ENCODE measurements around the gene TARS1. TPM values are rescaled to one million over a fixed set of nuclear protein-coding genes. Genes with fewer than 3 reads are reported as not detected.

TARS1 gene
- polyA plus RNA-seq, 1 donor from 2014 or later, result 88.7 TPM

DNA sequence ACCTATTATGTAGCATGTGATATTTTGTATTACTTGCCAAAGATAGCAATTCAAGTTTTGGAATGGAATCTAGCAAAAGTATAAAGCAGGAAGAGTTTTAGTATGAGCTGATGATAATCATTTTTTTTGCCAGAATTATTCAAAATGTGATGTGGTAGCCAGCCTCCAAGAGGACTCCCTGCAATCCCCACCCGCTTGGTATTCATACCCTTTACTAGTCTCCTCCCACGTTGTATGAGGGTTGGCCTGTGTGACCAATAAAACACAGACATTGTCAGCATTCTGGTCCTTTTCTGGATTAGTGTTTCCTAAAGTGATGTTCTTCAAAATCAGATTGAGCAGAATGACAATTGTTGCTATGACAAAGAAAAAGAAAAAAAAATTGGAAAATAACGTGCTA is 63.8 kb downstream of the TARS1 start:
- H4K20me1 ChIP-seq (ENCODE audit: insufficient read depth), result no peaks in the 10 kb centered on the region
- no peaks in the 10 kb centered on the region for H3K79me2 ChIP-seq (replicated peaks; ENCODE audit: insufficient read depth, low read length)
- no peak overlapping the region for H3K9ac ChIP-seq (ENCODE audit: low read length)
- H3K4me2 ChIP-seq (ENCODE audit: low read length), result no peak overlapping the region
- H3K9me3 ChIP-seq (ENCODE audit: low read length), result no peaks in the 10 kb centered on the region
- no peaks in the 10 kb centered on the region for H3K36me3 ChIP-seq (ENCODE audit: insufficient read depth, low read length)
- H3K9me2 ChIP-seq (ENCODE audit: insufficient read depth, low read length), result no peaks in the 10 kb centered on the region
- H2AFZ ChIP-seq (ENCODE audit: low read depth, low read length), result no peak overlapping the region
- H3K4me3 ChIP-seq (ENCODE audit: low read length), result no peak overlapping the region
- H3F3A ChIP-seq (ENCODE audit: insufficient read depth, low read length, poor library complexity, severe bottlenecking), result no peaks in the 10 kb centered on the region
- H3K27ac ChIP-seq (ENCODE audit: low read length), result no peak overlapping the region
- TF ChIP-seq POLR2AphosphoS5 (IDR thresholded peaks at IDR 0.05) (no peak), CTCF (IDR thresholded peaks at IDR 0.05; ENCODE audit: poor library complexity, severe bottlenecking) (no peak), MXI1 (conservative IDR thresholded peaks at IDR 0.05; ENCODE audit: poor library complexity, severe bottlenecking) (no peak), TAF1 (IDR thresholded peaks at IDR 0.05; ENCODE audit: low read depth) (no peak), EP300 (conservative IDR thresholded peaks at IDR 0.05; ENCODE audit: poor library complexity, severe bottlenecking) (no peak), SMC3 (conservative IDR thresholded peaks at IDR 0.05; ENCODE audit: poor library complexity) (no peak), EZH2 (IDR thresholded peaks at IDR 0.05; ENCODE audit: borderline replicate concordance, insufficient read depth, low read length, poor library complexity, severe bottlenecking) (no peak)
- TF ChIP-seq, protein P1, sequence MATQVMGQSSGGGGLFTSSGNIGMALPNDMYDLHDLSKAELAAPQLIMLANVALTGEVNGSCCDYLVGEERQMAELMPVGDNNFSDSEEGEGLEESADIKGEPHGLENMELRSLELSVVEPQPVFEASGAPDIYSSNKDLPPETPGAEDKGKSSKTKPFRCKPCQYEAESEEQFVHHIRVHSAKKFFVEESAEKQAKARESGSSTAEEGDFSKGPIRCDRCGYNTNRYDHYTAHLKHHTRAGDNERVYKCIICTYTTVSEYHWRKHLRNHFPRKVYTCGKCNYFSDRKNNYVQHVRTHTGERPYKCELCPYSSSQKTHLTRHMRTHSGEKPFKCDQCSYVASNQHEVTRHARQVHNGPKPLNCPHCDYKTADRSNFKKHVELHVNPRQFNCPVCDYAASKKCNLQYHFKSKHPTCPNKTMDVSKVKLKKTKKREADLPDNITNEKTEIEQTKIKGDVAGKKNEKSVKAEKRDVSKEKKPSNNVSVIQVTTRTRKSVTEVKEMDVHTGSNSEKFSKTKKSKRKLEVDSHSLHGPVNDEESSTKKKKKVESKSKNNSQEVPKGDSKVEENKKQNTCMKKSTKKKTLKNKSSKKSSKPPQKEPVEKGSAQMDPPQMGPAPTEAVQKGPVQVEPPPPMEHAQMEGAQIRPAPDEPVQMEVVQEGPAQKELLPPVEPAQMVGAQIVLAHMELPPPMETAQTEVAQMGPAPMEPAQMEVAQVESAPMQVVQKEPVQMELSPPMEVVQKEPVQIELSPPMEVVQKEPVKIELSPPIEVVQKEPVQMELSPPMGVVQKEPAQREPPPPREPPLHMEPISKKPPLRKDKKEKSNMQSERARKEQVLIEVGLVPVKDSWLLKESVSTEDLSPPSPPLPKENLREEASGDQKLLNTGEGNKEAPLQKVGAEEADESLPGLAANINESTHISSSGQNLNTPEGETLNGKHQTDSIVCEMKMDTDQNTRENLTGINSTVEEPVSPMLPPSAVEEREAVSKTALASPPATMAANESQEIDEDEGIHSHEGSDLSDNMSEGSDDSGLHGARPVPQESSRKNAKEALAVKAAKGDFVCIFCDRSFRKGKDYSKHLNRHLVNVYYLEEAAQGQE (IDR thresholded peaks at IDR 0.05; ENCODE audit: borderline replicate concordance), result no peak
- no peaks in the 10 kb centered on the region for H3K27me3 ChIP-seq (ENCODE audit: insufficient read depth, low read depth, low read length)

DNA sequence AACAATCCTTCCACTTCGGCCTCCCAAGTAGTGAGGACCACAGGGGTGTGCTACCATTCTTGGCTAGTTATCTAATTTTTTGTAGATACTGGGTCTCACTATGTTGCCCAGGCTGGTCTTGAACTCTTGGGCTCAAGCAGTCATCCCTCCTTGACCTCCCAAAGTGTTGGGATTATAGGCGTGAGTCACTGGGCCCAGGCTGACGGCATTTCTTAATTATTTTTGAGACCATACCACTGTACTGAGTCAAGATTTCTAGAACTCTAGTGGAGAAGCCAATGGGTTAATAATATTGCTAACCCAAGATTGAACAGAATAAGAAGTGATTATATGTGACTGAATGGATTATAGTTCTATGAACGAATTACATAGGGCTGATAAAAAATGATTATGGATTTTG is 66.7 kb downstream of the TARS1 start:
- Histone ChIP-seq H3K79me2 (replicated peaks; ENCODE audit: insufficient read depth, low read length) (no peaks in the 10 kb centered on the region), H3K9me2 (ENCODE audit: insufficient read depth, low read length) (no peaks in the 10 kb centered on the region), H3K27ac (ENCODE audit: low read length) (no peak overlapping the region), H2AFZ (ENCODE audit: low read depth, low read length) (no peak overlapping the region), H3K36me3 (ENCODE audit: insufficient read depth, low read length) (no peaks in the 10 kb centered on the region), H3K4me3 (ENCODE audit: low read length) (no peak overlapping the region), H4K20me1 (ENCODE audit: insufficient read depth) (no peaks in the 10 kb centered on the region), H3K9me3 (ENCODE audit: low read length) (no peaks in the 10 kb centered on the region), H3K4me2 (ENCODE audit: low read length) (no peak overlapping the region), H3K27me3 (ENCODE audit: insufficient read depth, low read depth, low read length) (no peaks in the 10 kb centered on the region), H3F3A (ENCODE audit: insufficient read depth, low read length, poor library complexity, severe bottlenecking) (no peaks in the 10 kb centered on the region), H3K9ac (ENCODE audit: low read length) (no peak overlapping the region)
- TF ChIP-seq RAD21 (conservative IDR thresholded peaks at IDR 0.05) (no peak), CTCF (IDR thresholded peaks at IDR 0.05; ENCODE audit: poor library complexity, severe bottlenecking) (no peak), SMC3 (conservative IDR thresholded peaks at IDR 0.05; ENCODE audit: poor library complexity) (no peak), MXI1 (conservative IDR thresholded peaks at IDR 0.05; ENCODE audit: poor library complexity, severe bottlenecking) (no peak), POLR2AphosphoS5 (IDR thresholded peaks at IDR 0.05) (no peak), TAF1 (IDR thresholded peaks at IDR 0.05; ENCODE audit: low read depth) (no peak), EZH2 (IDR thresholded peaks at IDR 0.05; ENCODE audit: borderline replicate concordance, insufficient read depth, low read length, poor library complexity, severe bottlenecking) (no peak), EP300 (conservative IDR thresholded peaks at IDR 0.05; ENCODE audit: poor library complexity, severe bottlenecking) (no peak)
- TF ChIP-seq, protein P1 (IDR thresholded peaks at IDR 0.05; ENCODE audit: borderline replicate concordance), result no peak

Measured in neural cell (in vitro differentiated cells).